Natural killer cell (primary cell): ENCODE measurements around the gene CTTNBP2NL. TPM values are rescaled to one million over a fixed set of nuclear protein-coding genes. Genes with fewer than 3 reads are reported as not detected.

Experiments used
- ATAC-seq, 3 donors: fragments of 150-1000 bp in 2 of 3; fragments of 200-7000 bp in 1 of 3; cut with Tn5 transposase; 1 replicate in 1 of 3; 2 replicates in 2 of 3; pipeline ENCODE4 v1.10.0; 2021; ENCODE audit warnings: mild to moderate bottlenecking in 2 of 3, moderate library complexity in 2 of 3
- DNase-seq, 2 donors: peaks; one replicate each; pipeline versions ENCODE4 v3.0.0 to v3.0.0-alpha.2; 2013 to 2021; ENCODE audit warnings: mixed read lengths in 1 of 2
- H3K27ac ChIP-seq: one replicate; pipeline ENCODE4 v1.5.1; 2013; ENCODE audit warnings: mild to moderate bottlenecking, low read length
- H3K27me3 ChIP-seq: one replicate; pipeline ENCODE4 v1.6.1; 2013; ENCODE audit warnings: low read length; ENCODE audit not compliant: control insufficient read depth, insufficient read depth
- H3K36me3 ChIP-seq: one replicate; pipeline ENCODE4 v1.6.1; 2013; ENCODE audit warnings: low read length; ENCODE audit not compliant: control insufficient read depth, insufficient read depth
- H3K4me1 ChIP-seq: one replicate; pipeline ENCODE4 v1.6.1; 2013; ENCODE audit warnings: low read length; ENCODE audit not compliant: control insufficient read depth, insufficient read depth
- H3K4me3 ChIP-seq: one replicate; pipeline ENCODE4 v1.5.1; 2013; ENCODE audit warnings: low read length
- H3K9me3 ChIP-seq: one replicate; pipeline ENCODE4 v1.6.1; 2013; ENCODE audit warnings: low read length; ENCODE audit not compliant: control insufficient read depth, insufficient read depth
- H3K27ac Mint-ChIP-seq, 2 donors: one replicate each; pipeline ENCODE4 v1.8.0; 2022; ENCODE audit warnings: mild to moderate bottlenecking in 2 of 2, mixed read lengths in 2 of 2, moderate library complexity in 1 of 2
- H3K27me3 Mint-ChIP-seq, 2 donors: one replicate each; pipeline ENCODE4 v1.8.0; 2022; ENCODE audit warnings: low read depth in 2 of 2, mixed read lengths in 2 of 2
- H3K36me3 Mint-ChIP-seq: one replicate; pipeline ENCODE4 v1.8.0; 2022; ENCODE audit warnings: mixed read lengths
- H3K4me1 Mint-ChIP-seq, 2 donors: one replicate each; pipeline ENCODE4 v1.8.0; 2022; ENCODE audit warnings: mixed read lengths in 2 of 2
- H3K4me3 Mint-ChIP-seq: one replicate; pipeline ENCODE4 v1.8.0; 2022; ENCODE audit warnings: mild to moderate bottlenecking, moderate library complexity, mixed read lengths
- H3K9me3 Mint-ChIP-seq, 2 donors: one replicate each; pipeline ENCODE4 v1.8.0; 2022; ENCODE audit warnings: mixed read lengths in 2 of 2
- WGBS: methylation state at CpG from one replicate; pipeline ENCODE4 v1.1.7; 2013; ENCODE audit warnings: missing lambda C conversion rate; ENCODE audit not compliant: insufficient coverage; 5-methylcytosine and 5-hydroxymethylcytosine counted together
- intact Hi-C: fragments of 100-400 bp; cut with micrococcal nuclease; formaldehyde crosslinking; loops from one replicate; pipeline ENCODE4 v1.14.2; 2022
- total RNA-seq, 4 donors: library from RNA; stranded (reverse); fragments of 120-200 nt in 1 of 4; gene quantifications; one replicate each; pipeline versions ENCODE4 v1.2.3 to v1.2.4, GENCODE V29; 2013 to 2022
- TF ChIP-seq, protein P1 (sequence below): fragments of 200-600 bp; IDR thresholded peaks from one replicate; pipeline ENCODE4 v1.8.0; 2022; ENCODE audit warnings: antibody characterized with exemption

Gene CTTNBP2NL
- total RNA-seq, 3 donors from 2014 or later (not counting 1 experiment from before 2014, with no cell fraction given): 0.07 to 0.94 (median 0.15) TPM

DNA sequence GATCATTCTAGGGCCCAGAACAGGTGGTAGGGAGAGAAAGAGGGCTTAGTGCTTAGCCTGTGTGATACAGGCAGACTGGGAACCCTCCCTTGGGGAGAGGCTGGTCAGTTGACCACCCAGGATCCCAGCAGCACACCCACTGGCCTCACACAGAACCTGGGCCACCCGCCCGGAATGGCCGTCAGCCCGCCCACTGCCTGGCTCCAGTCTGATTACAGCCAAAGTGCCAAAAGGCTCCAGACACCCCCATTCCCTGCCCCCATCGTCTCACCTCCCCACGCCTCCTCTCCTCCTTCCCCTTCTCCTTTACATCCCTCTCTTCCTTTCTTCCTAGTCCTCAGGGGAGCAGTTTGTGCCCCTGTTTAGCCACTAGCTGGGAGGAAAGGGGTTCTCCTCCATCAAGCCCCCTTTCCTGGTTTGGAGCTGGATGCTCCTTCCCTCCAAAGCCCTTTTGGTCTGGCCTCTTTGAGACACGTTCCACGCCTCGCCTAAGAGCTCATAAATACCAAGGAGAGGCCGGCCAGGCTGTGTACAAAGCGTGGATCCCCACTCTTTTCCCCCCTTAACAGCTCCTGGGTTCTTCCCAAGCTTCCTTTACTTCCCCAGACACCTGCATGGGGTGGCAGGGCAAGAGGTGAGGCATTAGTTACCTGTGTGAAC is 108.1 kb downstream of the CTTNBP2NL start:
- intact Hi-C loops: loop anchor here (5.0 to 10.0 kb wide), 2 partner anchors 203 to 301 kb away; partner anchors contain the start of gene RHOC
- Mint-ChIP-seq H3K4me3 (no peak overlapping the region), H3K27me3 (peaks cover 49 to 54% of the 10 kb centered on the region in 2 donors), H3K27ac (no peak overlapping the region), H3K4me1 (peaks cover 0 to 8% of the 10 kb centered on the region in 2 donors), H3K9me3 (no peaks in the 10 kb centered on the region), H3K36me3 (no peaks in the 10 kb centered on the region)
- TF ChIP-seq, protein P1, sequence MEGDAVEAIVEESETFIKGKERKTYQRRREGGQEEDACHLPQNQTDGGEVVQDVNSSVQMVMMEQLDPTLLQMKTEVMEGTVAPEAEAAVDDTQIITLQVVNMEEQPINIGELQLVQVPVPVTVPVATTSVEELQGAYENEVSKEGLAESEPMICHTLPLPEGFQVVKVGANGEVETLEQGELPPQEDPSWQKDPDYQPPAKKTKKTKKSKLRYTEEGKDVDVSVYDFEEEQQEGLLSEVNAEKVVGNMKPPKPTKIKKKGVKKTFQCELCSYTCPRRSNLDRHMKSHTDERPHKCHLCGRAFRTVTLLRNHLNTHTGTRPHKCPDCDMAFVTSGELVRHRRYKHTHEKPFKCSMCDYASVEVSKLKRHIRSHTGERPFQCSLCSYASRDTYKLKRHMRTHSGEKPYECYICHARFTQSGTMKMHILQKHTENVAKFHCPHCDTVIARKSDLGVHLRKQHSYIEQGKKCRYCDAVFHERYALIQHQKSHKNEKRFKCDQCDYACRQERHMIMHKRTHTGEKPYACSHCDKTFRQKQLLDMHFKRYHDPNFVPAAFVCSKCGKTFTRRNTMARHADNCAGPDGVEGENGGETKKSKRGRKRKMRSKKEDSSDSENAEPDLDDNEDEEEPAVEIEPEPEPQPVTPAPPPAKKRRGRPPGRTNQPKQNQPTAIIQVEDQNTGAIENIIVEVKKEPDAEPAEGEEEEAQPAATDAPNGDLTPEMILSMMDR: no peak
- H3K27ac ChIP-seq: no peak overlapping the region
- no peaks in the 10 kb centered on the region for H3K9me3 ChIP-seq
- DNase-seq (no peak), ATAC-seq (no peak)
- no peak overlapping the region for H3K4me3 ChIP-seq
- no peaks in the 10 kb centered on the region for H3K36me3 ChIP-seq
- peaks cover 24% of the 10 kb centered on the region for H3K4me1 ChIP-seq
- H3K27me3 ChIP-seq: peaks cover 42% of the 10 kb centered on the region
- 91% methylated on average over 11 of the region's 11 CpGs for WGBS

DNA sequence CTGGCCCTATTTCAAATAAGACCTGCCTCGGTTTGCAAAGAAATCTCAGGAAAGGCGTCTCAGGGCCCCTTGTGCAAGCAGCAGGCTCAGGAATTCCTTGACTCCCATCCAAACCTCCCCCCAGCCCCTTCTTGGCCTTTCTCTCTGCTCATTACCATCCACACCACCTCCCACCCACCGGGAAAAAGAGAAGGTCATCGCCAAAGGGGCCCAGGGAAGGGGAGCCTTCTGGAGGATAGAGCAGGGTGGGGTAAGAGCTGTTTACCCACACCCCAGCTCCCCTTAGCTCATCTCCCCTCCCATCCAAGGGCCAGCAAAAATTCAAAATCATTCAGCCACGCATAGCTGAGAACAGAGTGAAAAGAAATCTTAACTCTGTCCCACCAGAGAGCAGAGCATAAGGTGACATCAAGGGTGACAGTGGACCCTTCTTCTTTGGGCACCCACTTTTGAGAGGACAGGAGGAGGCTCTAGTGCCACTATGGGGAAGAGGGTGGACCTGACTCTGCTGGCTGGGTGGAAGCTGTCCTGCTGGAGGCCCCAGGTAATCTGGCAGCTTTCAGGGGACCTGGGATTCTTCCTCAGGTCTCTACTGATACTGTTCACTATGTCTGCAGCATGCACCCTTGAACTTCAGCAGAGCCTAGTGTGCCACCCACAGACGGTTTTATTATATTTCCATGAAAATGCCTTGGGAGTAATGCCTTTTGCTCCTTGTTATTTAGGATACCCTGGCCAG is 108.8 kb downstream of the CTTNBP2NL start:
- no peak for DNase-seq
- no peak overlapping the region for H3K27ac ChIP-seq
- no peaks in the 10 kb centered on the region for H3K9me3 ChIP-seq
- Mint-ChIP-seq H3K36me3 (no peaks in the 10 kb centered on the region), H3K4me1 (peaks cover 0 to 8% of the 10 kb centered on the region in 2 donors), H3K27ac (no peak overlapping the region), H3K27me3 (peaks cover 45 to 50% of the 10 kb centered on the region in 2 donors), H3K9me3 (no peaks in the 10 kb centered on the region), H3K4me3 (no peak overlapping the region)
- H3K36me3 ChIP-seq: no peaks in the 10 kb centered on the region
- intact Hi-C loops: loop anchor here (5.0 to 10.0 kb wide), 2 partner anchors 202 to 300 kb away; partner anchors contain the start of gene RHOC
- H3K4me3 ChIP-seq: no peak overlapping the region
- ATAC-seq: no peak
- TF ChIP-seq, protein P1: no peak
- 77% methylated on average over 4 of the region's 6 CpGs for WGBS
- H3K27me3 ChIP-seq: peaks cover 41% of the 10 kb centered on the region
- peaks cover 24% of the 10 kb centered on the region for H3K4me1 ChIP-seq

DNA sequence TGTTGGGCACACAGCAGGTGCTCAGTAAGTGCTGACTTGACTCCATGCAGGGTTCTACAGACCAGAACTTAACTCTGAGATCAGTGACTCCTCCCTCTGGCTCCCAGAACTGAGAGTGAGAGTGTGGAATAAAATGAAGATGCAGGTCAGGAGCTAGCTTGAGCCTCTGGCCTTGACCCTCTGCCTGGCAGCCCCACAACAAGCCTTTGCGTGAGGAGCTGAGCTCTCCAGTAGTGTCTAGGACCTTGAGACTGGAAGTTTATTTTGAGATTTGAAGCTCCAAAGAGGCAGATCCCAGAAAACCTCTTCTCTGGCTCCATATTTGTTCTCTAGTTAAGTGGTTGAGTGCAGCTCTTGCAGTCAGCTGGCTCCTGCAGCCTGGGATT is 109.4 kb downstream of the CTTNBP2NL start:
- no peak for ATAC-seq
- no peak for DNase-seq
- Histone ChIP-seq H3K27me3 (peaks cover 36% of the 10 kb centered on the region), H3K4me1 (peaks cover 24% of the 10 kb centered on the region), H3K36me3 (no peaks in the 10 kb centered on the region), H3K9me3 (no peaks in the 10 kb centered on the region), H3K27ac (no peak overlapping the region), H3K4me3 (no peak overlapping the region)
- intact Hi-C loops: loop anchor here (10.0 kb wide), 1 partner anchor 299 kb away; no protein-coding TSS in a partner anchor
- Mint-ChIP-seq H3K4me3 (no peak overlapping the region), H3K27me3 (peaks cover 49 to 53% of the 10 kb centered on the region in 2 donors), H3K27ac (no peak overlapping the region), H3K9me3 (no peaks in the 10 kb centered on the region), H3K4me1 (peaks cover 0 to 8% of the 10 kb centered on the region in 2 donors), H3K36me3 (no peaks in the 10 kb centered on the region)
- 90% methylated on average over 1 of the region's 1 CpG for WGBS
- TF ChIP-seq, protein P1: no peak
